Left ventricle myocardium inferior (tissue), 1 donor: ENCODE measurements around the gene CLDN7. TPM values are rescaled to one million over a fixed set of nuclear protein-coding genes. Genes with fewer than 3 reads are reported as not detected.

Experiments used
- DNase-seq: peaks from one replicate; pipeline ENCODE4 v3.0.0-alpha.2; 2020
- H3K27ac ChIP-seq: fragments of 200-600 bp; replicated peaks from 2 replicates; pipeline ENCODE4 v1.8.0; 2021
- H3K27me3 ChIP-seq: fragments of 200-600 bp; 2 replicates; pipeline ENCODE4 v1.8.0; 2021; ENCODE audit warnings: low read depth
- H3K36me3 ChIP-seq: fragments of 200-600 bp; 2 replicates; pipeline ENCODE4 v1.8.0; 2021
- H3K4me1 ChIP-seq: fragments of 200-600 bp; 2 replicates; pipeline ENCODE4 v1.8.0; 2021
- H3K4me3 ChIP-seq: fragments of 200-600 bp; 2 replicates; pipeline ENCODE4 v1.8.0; 2021; ENCODE audit warnings: mild to moderate bottlenecking, moderate library complexity
- H3K9me3 ChIP-seq: fragments of 200-600 bp; replicated peaks from 2 replicates; pipeline ENCODE4 v1.8.0; 2021
- intact Hi-C: fragments of 100-400 bp; cut with micrococcal nuclease; formaldehyde crosslinking; loops from one replicate; pipeline ENCODE4 v1.11.0; 2022
- total RNA-seq: library from RNA; stranded (reverse); fragmentation: NEBNext Ultra II Directional; extraction: Animal tissue kit (Norgen Biotek cat#: 25700); gene quantifications from one replicate; pipeline ENCODE4 v1.2.1, GENCODE V29; 2021
- TF ChIP-seq, protein P1 (sequence below): fragments of 200-600 bp; IDR thresholded peaks from 2 replicates; pipeline ENCODE4 v1.8.0; 2021; ENCODE audit warnings: antibody characterized with exemption, mild to moderate bottlenecking, borderline replicate concordance
- donor health status: DM: no; HTN: yes; CAD: no; lungs with severe emphysema.

CLDN7 gene
- total RNA-seq, 1 donor from 2014 or later = 1.6 TPM

DNA sequence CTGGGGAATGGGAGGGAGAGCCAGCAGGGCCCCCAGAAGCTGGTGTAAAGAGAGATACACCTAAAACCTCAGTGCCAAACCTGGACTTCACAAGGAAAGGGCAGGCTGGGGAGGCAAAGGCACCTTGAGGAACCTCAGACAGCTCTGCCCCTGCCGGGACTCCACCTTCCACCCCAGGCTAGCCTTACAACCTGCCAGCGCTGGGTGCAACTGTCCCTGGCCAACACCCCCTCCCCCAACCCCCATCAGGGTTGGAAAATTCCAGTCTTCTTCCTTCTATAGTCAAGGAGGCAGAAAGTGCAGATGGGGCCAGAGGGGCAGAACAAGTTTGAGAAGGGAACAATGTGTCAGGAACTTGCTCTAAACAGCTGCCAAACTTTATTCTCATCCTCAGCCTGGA is 29.9 kb upstream of the CLDN7 start:
- TF ChIP-seq, protein P1, sequence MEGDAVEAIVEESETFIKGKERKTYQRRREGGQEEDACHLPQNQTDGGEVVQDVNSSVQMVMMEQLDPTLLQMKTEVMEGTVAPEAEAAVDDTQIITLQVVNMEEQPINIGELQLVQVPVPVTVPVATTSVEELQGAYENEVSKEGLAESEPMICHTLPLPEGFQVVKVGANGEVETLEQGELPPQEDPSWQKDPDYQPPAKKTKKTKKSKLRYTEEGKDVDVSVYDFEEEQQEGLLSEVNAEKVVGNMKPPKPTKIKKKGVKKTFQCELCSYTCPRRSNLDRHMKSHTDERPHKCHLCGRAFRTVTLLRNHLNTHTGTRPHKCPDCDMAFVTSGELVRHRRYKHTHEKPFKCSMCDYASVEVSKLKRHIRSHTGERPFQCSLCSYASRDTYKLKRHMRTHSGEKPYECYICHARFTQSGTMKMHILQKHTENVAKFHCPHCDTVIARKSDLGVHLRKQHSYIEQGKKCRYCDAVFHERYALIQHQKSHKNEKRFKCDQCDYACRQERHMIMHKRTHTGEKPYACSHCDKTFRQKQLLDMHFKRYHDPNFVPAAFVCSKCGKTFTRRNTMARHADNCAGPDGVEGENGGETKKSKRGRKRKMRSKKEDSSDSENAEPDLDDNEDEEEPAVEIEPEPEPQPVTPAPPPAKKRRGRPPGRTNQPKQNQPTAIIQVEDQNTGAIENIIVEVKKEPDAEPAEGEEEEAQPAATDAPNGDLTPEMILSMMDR = no peak
- DNase-seq = no peak
- peak overlapping the region; percentile 67 for H3K27ac ChIP-seq
- H3K36me3 ChIP-seq = no peaks in the 10 kb centered on the region
- H3K4me3 ChIP-seq = no peak overlapping the region
- peaks cover 77% of the 10 kb centered on the region for H3K27me3 ChIP-seq
- no peaks in the 10 kb centered on the region for H3K9me3 ChIP-seq
- peaks cover 79% of the 10 kb centered on the region for H3K4me1 ChIP-seq
- intact Hi-C loops = no loop called here

DNA sequence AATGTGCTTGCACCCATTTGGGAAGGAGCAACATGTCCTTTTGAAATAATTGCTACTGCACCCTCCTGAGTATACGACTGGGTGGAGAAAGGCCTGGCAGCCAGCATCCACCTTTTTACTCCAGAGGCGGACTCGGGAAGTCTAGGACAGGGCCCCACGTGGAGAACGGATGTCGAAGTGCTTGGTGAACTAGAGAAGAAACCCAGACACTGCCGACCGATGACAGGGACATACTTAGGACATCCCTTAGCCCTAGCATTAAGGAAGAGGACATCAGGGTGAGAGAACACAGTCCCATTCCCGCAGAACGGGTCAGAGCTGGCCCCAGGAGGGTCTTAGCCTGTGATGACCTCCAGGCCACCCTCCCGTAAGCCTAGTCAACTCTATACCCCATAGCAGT is 28.4 kb upstream of the CLDN7 start:
- no peak overlapping the region for H3K4me3 ChIP-seq
- H3K27ac ChIP-seq = peak overlapping the region; percentile 67
- H3K27me3 ChIP-seq = peaks cover 76% of the 10 kb centered on the region
- H3K9me3 ChIP-seq = no peaks in the 10 kb centered on the region
- TF ChIP-seq, protein P1 = no peak
- H3K36me3 ChIP-seq = peaks cover 11% of the 10 kb centered on the region
- intact Hi-C loops = no loop called here
- peaks cover 74% of the 10 kb centered on the region for H3K4me1 ChIP-seq
- no peak for DNase-seq

- no peak for DNase-seq
- intact Hi-C loops = no loop called here
- peak overlapping the region; percentile 67 for H3K27ac ChIP-seq
- peaks cover 74% of the 10 kb centered on the region for H3K4me1 ChIP-seq
- no peaks in the 10 kb centered on the region for H3K9me3 ChIP-seq
- peaks cover 16% of the 10 kb centered on the region for H3K36me3 ChIP-seq
- TF ChIP-seq, protein P1 = no peak
- no peak overlapping the region for H3K4me3 ChIP-seq
- peaks cover 71% of the 10 kb centered on the region for H3K27me3 ChIP-seq
Observed at GRCh38 chr17:7290166-7290565, 27.9 kb upstream of the CLDN7 start.

DNA sequence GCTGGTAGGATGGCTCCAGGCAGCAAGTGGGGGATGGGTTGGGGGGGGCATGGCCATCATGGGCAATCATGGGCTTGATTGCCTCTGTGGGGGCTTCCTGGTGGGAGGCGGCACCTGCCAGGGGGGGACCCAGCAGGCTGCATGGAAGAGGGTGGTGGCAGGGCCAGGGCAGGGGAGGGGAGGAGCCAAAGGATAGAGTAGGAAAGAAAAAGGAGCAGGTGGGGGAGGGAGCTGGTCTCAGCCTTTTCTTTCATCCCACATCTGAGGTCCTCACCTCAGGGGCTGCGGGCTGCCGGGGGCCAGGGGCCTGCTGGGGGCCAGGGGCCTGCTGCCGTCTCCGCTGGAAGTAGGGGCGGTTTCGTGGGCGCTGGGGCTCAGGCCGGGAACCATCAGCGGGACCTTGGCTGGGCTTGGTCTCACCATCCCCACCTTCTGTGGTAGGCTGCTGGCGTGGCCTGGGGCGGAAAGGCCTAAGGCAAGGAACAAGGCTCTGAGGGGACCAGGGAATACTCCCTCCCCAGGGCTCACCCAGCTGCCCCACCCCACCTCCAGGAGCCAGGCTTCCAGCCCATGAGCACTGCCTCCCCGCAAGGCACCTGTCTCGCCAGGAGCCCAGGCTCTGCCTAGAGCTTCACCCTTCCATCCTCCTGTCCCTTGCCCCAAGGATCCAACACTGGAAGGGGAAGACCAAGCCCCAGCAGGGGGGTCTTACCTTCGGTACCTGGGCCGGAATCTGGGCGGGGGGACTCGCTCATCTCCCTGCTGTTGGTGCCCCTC is 27.2 kb upstream of the CLDN7 start:
- no peak for DNase-seq
- Histone ChIP-seq H3K27ac (peak overlapping the region; percentile 67), H3K9me3 (no peaks in the 10 kb centered on the region), H3K27me3 (peaks cover 71% of the 10 kb centered on the region), H3K36me3 (peaks cover 23% of the 10 kb centered on the region), H3K4me3 (no peak overlapping the region), H3K4me1 (peaks cover 74% of the 10 kb centered on the region)
- intact Hi-C loops = no loop called here
- TF ChIP-seq, protein P1 = no peak

DNA sequence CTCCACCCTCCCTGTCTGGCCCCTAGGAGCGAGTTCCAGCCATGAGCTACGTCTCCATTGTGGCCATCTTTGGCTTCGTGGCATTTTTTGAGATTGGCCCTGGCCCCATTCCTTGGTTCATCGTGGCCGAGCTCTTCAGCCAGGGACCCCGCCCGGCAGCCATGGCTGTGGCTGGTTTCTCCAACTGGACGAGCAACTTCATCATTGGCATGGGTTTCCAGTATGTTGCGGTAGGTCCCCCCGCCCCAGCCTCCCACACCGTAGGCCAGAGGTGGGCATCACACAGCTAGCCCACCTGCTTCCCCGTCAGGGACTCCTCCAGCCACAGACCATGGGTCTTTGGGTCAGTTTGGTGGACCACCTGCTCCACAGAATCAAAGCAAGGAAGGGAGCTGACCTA is 23.4 kb upstream of the CLDN7 start:
- DNase-seq = no peak
- Histone ChIP-seq H3K4me3 (no peak overlapping the region), H3K27ac (peak overlapping the region; percentile 95), H3K9me3 (no peaks in the 10 kb centered on the region), H3K36me3 (peaks cover 34% of the 10 kb centered on the region), H3K4me1 (peaks cover 73% of the 10 kb centered on the region), H3K27me3 (peaks cover 64% of the 10 kb centered on the region)
- intact Hi-C loops = no loop called here
- TF ChIP-seq, protein P1 = no peak
